DND-41 (cell line): ENCODE measurements around the gene FYB1.

Experiments used
- EZH2 ChIP-seq: IDR thresholded peaks from 3 replicates; pipeline ENCODE4 v1.6.1; 2012; ENCODE audit warnings: borderline replicate concordance, low read depth, mild to moderate bottlenecking, moderate library complexity, low read length, inconsistent platforms; ENCODE audit not compliant: severe bottlenecking
- TF ChIP-seq, protein P1 (sequence below): IDR thresholded peaks from 2 replicates; pipeline ENCODE4 v1.5.1; 2012; ENCODE audit warnings: borderline replicate concordance, low read length, moderate library complexity, mild to moderate bottlenecking; ENCODE audit not compliant: poor library complexity, severe bottlenecking; ENCODE audit errors: extremely low read depth

DNA sequence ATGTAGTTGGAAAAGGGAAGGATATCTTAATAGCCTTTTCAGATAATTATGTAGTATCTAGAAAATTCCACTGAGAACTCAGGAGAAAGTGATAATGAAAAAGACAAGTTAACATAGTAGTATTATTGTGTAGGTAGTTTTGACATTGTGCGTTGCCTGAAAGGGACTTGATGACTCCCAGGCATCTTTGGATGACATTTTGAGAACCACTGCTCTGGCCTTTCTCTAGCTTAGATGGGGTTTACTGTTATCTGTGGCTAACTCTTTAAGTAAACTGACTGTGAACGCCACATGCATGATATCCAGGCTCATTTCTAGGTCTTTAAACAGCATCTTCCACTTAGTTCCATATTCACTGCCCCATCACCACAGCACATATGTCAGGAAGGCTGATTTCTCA is 14.4 kb upstream of the FYB1 start:
- no peak for TF ChIP-seq EZH2
- TF ChIP-seq, protein P1, sequence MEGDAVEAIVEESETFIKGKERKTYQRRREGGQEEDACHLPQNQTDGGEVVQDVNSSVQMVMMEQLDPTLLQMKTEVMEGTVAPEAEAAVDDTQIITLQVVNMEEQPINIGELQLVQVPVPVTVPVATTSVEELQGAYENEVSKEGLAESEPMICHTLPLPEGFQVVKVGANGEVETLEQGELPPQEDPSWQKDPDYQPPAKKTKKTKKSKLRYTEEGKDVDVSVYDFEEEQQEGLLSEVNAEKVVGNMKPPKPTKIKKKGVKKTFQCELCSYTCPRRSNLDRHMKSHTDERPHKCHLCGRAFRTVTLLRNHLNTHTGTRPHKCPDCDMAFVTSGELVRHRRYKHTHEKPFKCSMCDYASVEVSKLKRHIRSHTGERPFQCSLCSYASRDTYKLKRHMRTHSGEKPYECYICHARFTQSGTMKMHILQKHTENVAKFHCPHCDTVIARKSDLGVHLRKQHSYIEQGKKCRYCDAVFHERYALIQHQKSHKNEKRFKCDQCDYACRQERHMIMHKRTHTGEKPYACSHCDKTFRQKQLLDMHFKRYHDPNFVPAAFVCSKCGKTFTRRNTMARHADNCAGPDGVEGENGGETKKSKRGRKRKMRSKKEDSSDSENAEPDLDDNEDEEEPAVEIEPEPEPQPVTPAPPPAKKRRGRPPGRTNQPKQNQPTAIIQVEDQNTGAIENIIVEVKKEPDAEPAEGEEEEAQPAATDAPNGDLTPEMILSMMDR: no peak
